Ishikawa (cell line): Measurements from ENCODE around the gene TTLL1.

Experiments
- CEBPB ChIP-seq: IDR thresholded peaks from 2 replicates; pipeline ENCODE4 v1.6.1; 2012
- EP300 ChIP-seq: IDR thresholded peaks from 2 replicates; pipeline ENCODE4 v1.6.1; 2012; ENCODE audit warnings: borderline replicate concordance
- FOXM1 ChIP-seq: IDR thresholded peaks from 2 replicates; pipeline ENCODE4 v1.6.1; 2012; ENCODE audit warnings: low read depth, borderline replicate concordance
- MAX ChIP-seq: IDR thresholded peaks from 2 replicates; pipeline ENCODE4 v1.6.1; 2012
- RAD21 ChIP-seq: IDR thresholded peaks from 2 replicates; pipeline ENCODE4 v1.6.1; 2012; ENCODE audit warnings: low read depth
- REST ChIP-seq: IDR thresholded peaks from 2 replicates; pipeline ENCODE4 v1.6.1; 2012; ENCODE audit warnings: low read depth, mild to moderate bottlenecking
- TAF1 ChIP-seq: IDR thresholded peaks from 2 replicates; pipeline ENCODE4 v1.6.1; 2012; ENCODE audit warnings: low read depth, mild to moderate bottlenecking

- no peak for TF ChIP-seq EP300
- TF ChIP-seq RAD21: peak; percentile 78
- TF ChIP-seq REST: no peak
- TF ChIP-seq CEBPB: no peak
- no peak for TF ChIP-seq FOXM1
- no peak for TF ChIP-seq MAX
- TF ChIP-seq TAF1: 0 out of 2 replicates have a peak, but pooled peaks have one; percentile 8
Observed at GRCh38 chr22:43060183-43060582, 29.0 kb downstream of the TTLL1 start.
